CD14-positive monocyte (primary cell): ENCODE data around the gene ASB12. TPM values are rescaled to one million over a fixed set of nuclear protein-coding genes. Genes with fewer than 3 reads are reported as not detected.
"Not testable (repeated sequence)": the region's sequence is repeated elsewhere in the genome, so short reads cannot be mapped to it uniquely, and the experiment has no call there.

ENCODE experiments used
- DNase-seq, 3 donors: peaks; one replicate each; pipeline ENCODE4 v3.0.0-alpha.2; 2011 to 2022
- H2AFZ ChIP-seq: 2 replicates; pipeline ENCODE4 v1.6.0; 2012; ENCODE audit warnings: mild to moderate bottlenecking, low read depth, low read length, inconsistent platforms; ENCODE audit not compliant: insufficient read depth, poor library complexity, severe bottlenecking
- H3K27ac ChIP-seq, 2 donors: 1 replicate in 1 of 2; 2 replicates in 1 of 2; pipeline ENCODE4 v1.5.1; 2012 to 2013; ENCODE audit warnings: low read length in 2 of 2, control low read depth in 1 of 2, inconsistent platforms in 1 of 2, low read depth in 1 of 2, mild to moderate bottlenecking in 1 of 2
- H3K27me3 ChIP-seq, 2 donors: one replicate each; pipeline versions ENCODE4 v1.6.0 to v1.6.1; 2011 to 2013; ENCODE audit warnings: low read length in 2 of 2; ENCODE audit not compliant: control insufficient read depth in 2 of 2, insufficient read depth in 2 of 2
- H3K36me3 ChIP-seq, 2 donors: replicated peaks in 1 of 2; 1 replicate in 1 of 2; 2 replicates in 1 of 2; pipeline versions ENCODE4 v1.5.1 to v1.6.1; 2012 to 2013; ENCODE audit warnings: low read length in 2 of 2, control low read depth in 1 of 2, inconsistent platforms in 1 of 2, mild to moderate bottlenecking in 1 of 2; ENCODE audit not compliant: insufficient read depth in 2 of 2, control insufficient read depth in 1 of 2
- H3K4me1 ChIP-seq, 2 donors: 1 replicate in 1 of 2; 2 replicates in 1 of 2; pipeline versions ENCODE4 v1.5.1 to v1.6.1; 2012 to 2013; ENCODE audit warnings: low read length in 2 of 2, control low read depth in 1 of 2, inconsistent platforms in 1 of 2, mild to moderate bottlenecking in 1 of 2, moderate library complexity in 1 of 2; ENCODE audit not compliant: insufficient read depth in 2 of 2, control insufficient read depth in 1 of 2
- H3K4me2 ChIP-seq: replicated peaks from 2 replicates; pipeline ENCODE3; 2012; ENCODE audit warnings: low read length, moderate library complexity, mild to moderate bottlenecking; ENCODE audit not compliant: poor library complexity, severe bottlenecking; ENCODE audit errors: extremely low read depth
- H3K4me3 ChIP-seq, 3 experiments: fragments of 200-600 bp in 1 of 3; sonication (generic) in 1 of 3; replicated peaks in 1 of 3; 1 replicate in 2 of 3; 2 replicates in 1 of 3; pipeline ENCODE4 v1.5.1; 2011 to 2013; ENCODE audit warnings: low read length in 3 of 3, mild to moderate bottlenecking in 3 of 3, control low read depth in 2 of 3, low read depth in 2 of 3, inconsistent platforms in 1 of 3, moderate library complexity in 1 of 3
- H3K79me2 ChIP-seq: 2 replicates; pipeline ENCODE4 v1.6.0; 2012; ENCODE audit warnings: mild to moderate bottlenecking, control low read depth, inconsistent platforms, low read length, moderate library complexity; ENCODE audit not compliant: insufficient read depth
- H3K9ac ChIP-seq: 2 replicates; pipeline ENCODE4 v1.6.0; 2017; ENCODE audit warnings: low read length, mild to moderate bottlenecking; ENCODE audit not compliant: insufficient read depth, poor library complexity, severe bottlenecking
- H3K9me3 ChIP-seq, 2 donors: replicated peaks in 1 of 2; 1 replicate in 1 of 2; 2 replicates in 1 of 2; pipeline versions ENCODE4 v1.5.1 to v1.6.1; 2012 to 2013; ENCODE audit warnings: low read length in 2 of 2, control low read depth in 1 of 2; ENCODE audit not compliant: control insufficient read depth in 1 of 2, insufficient read depth in 1 of 2
- H4K20me1 ChIP-seq: 2 replicates; pipeline ENCODE4 v1.6.0; 2012; ENCODE audit warnings: mild to moderate bottlenecking, low read length, control low read depth, moderate library complexity; ENCODE audit not compliant: insufficient read depth
- H3K27ac Mint-ChIP-seq, 7 donors: one replicate each; pipeline ENCODE4 v1.8.0; 2020; ENCODE audit warnings: mild to moderate bottlenecking in 7 of 7, mixed read lengths in 7 of 7, moderate library complexity in 6 of 7, inconsistent platforms in 2 of 7
- H3K27me3 Mint-ChIP-seq, 3 donors: one replicate each; pipeline ENCODE4 v1.8.0; 2021 to 2022; ENCODE audit warnings: low read depth in 3 of 3, mild to moderate bottlenecking in 3 of 3, mixed read lengths in 3 of 3, moderate library complexity in 3 of 3, inconsistent platforms in 1 of 3
- H3K36me3 Mint-ChIP-seq, 2 donors: one replicate each; pipeline ENCODE4 v1.8.0; 2020; ENCODE audit warnings: mixed read lengths in 2 of 2, inconsistent platforms in 1 of 2, mild to moderate bottlenecking in 1 of 2
- H3K4me1 Mint-ChIP-seq: one replicate; pipeline ENCODE4 v1.8.0; 2020; ENCODE audit warnings: mild to moderate bottlenecking, mixed read lengths
- H3K4me3 Mint-ChIP-seq, 2 donors: one replicate each; pipeline ENCODE4 v1.8.0; 2020; ENCODE audit warnings: mild to moderate bottlenecking in 2 of 2, mixed read lengths in 2 of 2, moderate library complexity in 1 of 2
- H3K9me3 Mint-ChIP-seq, 7 donors: one replicate each; pipeline ENCODE4 v1.8.0; 2020 to 2022; ENCODE audit warnings: mixed read lengths in 7 of 7, mild to moderate bottlenecking in 6 of 7, moderate library complexity in 6 of 7, inconsistent platforms in 2 of 7
- CTCF ChIP-seq: fragments of 200-600 bp; IDR thresholded peaks from one replicate; pipeline ENCODE4 v1.8.0; 2022; ENCODE audit warnings: antibody characterized with exemption, mild to moderate bottlenecking
- WGBS: methylation state at CpG from one replicate; pipeline ENCODE4 v1.1.5; 2013; ENCODE audit warnings: missing lambda C conversion rate; ENCODE audit not compliant: insufficient coverage; 5-methylcytosine and 5-hydroxymethylcytosine counted together
- intact Hi-C, 2 donors: fragments of 100-400 bp; cut with micrococcal nuclease; formaldehyde crosslinking; loops; one replicate each; pipeline versions ENCODE4 v1.15.0 to v1.15.1; 2023
- polyA plus RNA-seq, 3 donors: library from polyadenylated mRNA; depleted of rRNA in 1 of 3; unstranded in 2 of 3; stranded (reverse) in 1 of 3; fragments of 300-500 nt in 2 of 3; fragments of >200 nt in 1 of 3; fragmentation: Illumina TruSeq in 2 of 3; gene quantifications; 1 replicate in 2 of 3; 2 replicates in 1 of 3; pipeline ENCODE4 v1.2.3, GENCODE V29; 2012 to 2021

ASB12 gene
- polyA plus RNA-seq, 3 donors = not detected

GRCh38 chrX:64229154-64229553 is 1.3 kb downstream of the ASB12 start:
- H3K9me3 Mint-ChIP-seq = peaks cover 0 to 14% (median 2%) of the 10 kb centered on the region in 7 donors

GRCh38 chrX:64218023-64218422 is 12.4 kb downstream of the ASB12 start:
- Histone ChIP-seq H3K79me2 (no peaks in the 10 kb centered on the region), H3K36me3 (no peaks in the 10 kb centered on the region), H3K4me1 (no peaks in the 10 kb centered on the region), H3K9ac (no peak overlapping the region), H3K27me3 (no peaks in the 10 kb centered on the region), H4K20me1 (no peaks in the 10 kb centered on the region), H2AFZ (no peak overlapping the region), H3K4me2 (no peak overlapping the region), H3K9me3 (no peaks in the 10 kb centered on the region), H3K4me3 (no peak overlapping the region), H3K27ac (no peak overlapping the region)
- intact Hi-C loops = no loop called here
- Mint-ChIP-seq H3K4me3 (no peak overlapping the region), H3K9me3 (peaks cover 0 to 10% (median 0%) of the 10 kb centered on the region in 7 donors), H3K27me3 (peaks cover 0 to 4% (median 2%) of the 10 kb centered on the region in 3 donors), H3K4me1 (no peaks in the 10 kb centered on the region), H3K27ac (no peak overlapping the region), H3K36me3 (no peaks in the 10 kb centered on the region)
- WGBS = no CpG with 5 or more reads among the region's 4 CpGs
- TF ChIP-seq CTCF = no peak
- DNase-seq = no peak

More at GRCh38 chrX:64229154-64229553, 1.3 kb downstream of the ASB12 start:
- Histone ChIP-seq H3K9ac (no peak overlapping the region), H3K27me3 (no peaks in the 10 kb centered on the region), H3K27ac (no peak overlapping the region), H3K79me2 (no peaks in the 10 kb centered on the region), H4K20me1 (no peaks in the 10 kb centered on the region), H3K4me3 (no peak overlapping the region), H2AFZ (no peak overlapping the region), H3K4me1 (no peaks in the 10 kb centered on the region), H3K9me3 (no peaks in the 10 kb centered on the region), H3K4me2 (no peak overlapping the region), H3K36me3 (no peaks in the 10 kb centered on the region)
- Mint-ChIP-seq H3K4me3 (no peak overlapping the region), H3K27ac (no peak overlapping the region), H3K36me3 (no peaks in the 10 kb centered on the region), H3K4me1 (no peaks in the 10 kb centered on the region), H3K27me3 (peaks cover 0 to 3% (median 0%) of the 10 kb centered on the region in 3 donors)
- intact Hi-C loops = no loop called here
- no peak for TF ChIP-seq CTCF
- DNase-seq = no peak
- no CpG with 5 or more reads among the region's 3 CpGs for WGBS

- H3K36me3 Mint-ChIP-seq, H3K27ac Mint-ChIP-seq, H3K9ac ChIP-seq, H3K9me3 Mint-ChIP-seq, H4K20me1 ChIP-seq, DNase-seq, H3K27me3 ChIP-seq, H3K9me3 ChIP-seq, intact Hi-C loops, H3K4me3 Mint-ChIP-seq, H2AFZ ChIP-seq, H3K79me2 ChIP-seq, H3K36me3 ChIP-seq, H3K27me3 Mint-ChIP-seq, H3K27ac ChIP-seq, H3K4me1 ChIP-seq, H3K4me1 Mint-ChIP-seq, H3K4me2 ChIP-seq, H3K4me3 ChIP-seq: not testable (repeated sequence)
Measured at GRCh38 chrX:64213989-64214388, 16.4 kb downstream of the ASB12 start.
